ENCODE results near the gene EPN2.

GRCh38 chr17:19343256-19343630 lies 106.1 kb downstream of the EPN2 start:
- TF ChIP-seq EZH2 (IDR thresholded peaks at IDR 0.05; ENCODE audit: low read length, missing control alignments): no peak
- TF ChIP-seq CTCF (conservative IDR thresholded peaks at IDR 0.05 in 1 of 2, IDR thresholded peaks at IDR 0.05 in 1 of 2; ENCODE audit: low read depth in 1 of 2, low read length in 2 of 2): no peak
